ENCODE results near the gene C8B. TPM values are rescaled to one million over a fixed set of nuclear protein-coding genes. Genes with fewer than 3 reads are reported as not detected.

The C8B gene
- total and polyA plus RNA-seq, 9 of the 15 experiments (the other 6 are each of a cell fraction or from before 2014, with no cell fraction given), result not detected

DNA sequence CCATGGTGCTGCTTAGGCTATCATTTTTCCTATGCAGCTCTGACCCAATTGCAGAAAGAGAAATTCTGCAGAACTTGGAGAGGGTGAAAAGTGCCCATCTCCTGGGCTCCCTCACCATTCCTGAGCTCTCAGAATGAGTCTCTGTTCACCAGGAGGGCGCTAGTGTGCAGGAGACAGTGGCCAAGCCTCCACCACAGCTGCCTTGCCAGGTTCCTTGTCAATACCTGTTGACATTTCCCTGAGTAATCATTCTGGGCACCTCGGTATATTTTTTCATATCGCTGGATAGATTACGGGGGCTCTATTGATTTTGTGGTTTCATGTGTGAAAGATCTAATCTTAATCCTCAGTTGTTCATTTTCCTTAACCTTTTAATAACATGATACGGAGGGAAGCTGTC is 13.0 kb upstream of the C8B start:
- Histone ChIP-seq H3K9me1 (ENCODE audit: control insufficient read depth, insufficient read depth, low read length) (no peaks in the 10 kb centered on the region), H3K4me2 (ENCODE audit: insufficient read depth, low read length) (no peak overlapping the region), H3K9ac (ENCODE audit: insufficient read depth in 1 of 2, low read depth in 2 of 2, low read length in 2 of 2) (no peak overlapping the region), H3K79me2 (ENCODE audit: control insufficient read depth, insufficient read depth, low read length) (no peaks in the 10 kb centered on the region), H3K9me3 (replicated peaks; ENCODE audit: control insufficient read depth, insufficient read depth, low read depth, low read length) (no peaks in the 10 kb centered on the region), H3K36me3 (ENCODE audit: control insufficient read depth, insufficient read depth, low read length) (no peaks in the 10 kb centered on the region), H2AFZ (ENCODE audit: low read depth, low read length) (no peak overlapping the region), H3K27ac (ENCODE audit: extremely low read depth, low read depth, low read length) (no peak overlapping the region), H3K4me3 (no peak overlapping the region), H3K27me3 (ENCODE audit: control insufficient read depth in 2 of 2, insufficient read depth in 2 of 2, low read length in 2 of 2) (no peaks in the 10 kb centered on the region), H3K4me1 (replicated peaks in 1 of 2; ENCODE audit: control insufficient read depth in 2 of 2, insufficient read depth in 2 of 2, low read length in 2 of 2) (no peaks in the 10 kb centered on the region), H4K20me1 (replicated peaks; ENCODE audit: control insufficient read depth, insufficient read depth, low read length) (no peaks in the 10 kb centered on the region)
- BruUV-seq (replicated peaks), result no TSS peak
- 0% methylated on average over 5 of the region's 5 CpGs for WGBS (ENCODE audit: insufficient coverage, low coverage, missing lambda C conversion rate)
- FAIRE-seq (no peak), DNase-seq (ENCODE audit: extremely low read depth in 1 of 4, low spot score in 3 of 4) (no peak), ATAC-seq (no peak)
- intact Hi-C loops (cut with micrococcal nuclease) (no loop called here), in situ Hi-C loops (cut with MboI) (no loop called here)
- TF ChIP-seq, protein P1, sequence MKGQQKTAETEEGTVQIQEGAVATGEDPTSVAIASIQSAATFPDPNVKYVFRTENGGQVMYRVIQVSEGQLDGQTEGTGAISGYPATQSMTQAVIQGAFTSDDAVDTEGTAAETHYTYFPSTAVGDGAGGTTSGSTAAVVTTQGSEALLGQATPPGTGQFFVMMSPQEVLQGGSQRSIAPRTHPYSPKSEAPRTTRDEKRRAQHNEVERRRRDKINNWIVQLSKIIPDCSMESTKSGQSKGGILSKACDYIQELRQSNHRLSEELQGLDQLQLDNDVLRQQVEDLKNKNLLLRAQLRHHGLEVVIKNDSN (CRISPR knock-in tag; IDR thresholded peaks at IDR 0.05), result no peak
- TF ChIP-seq ZSCAN32 (CRISPR knock-in tag; IDR thresholded peaks at IDR 0.05), result no peak
- TF ChIP-seq FOXK1 (CRISPR knock-in tag; IDR thresholded peaks at IDR 0.05; ENCODE audit: borderline replicate concordance), result no peak
- no peak for TF ChIP-seq NR1H2 (CRISPR knock-in tag; IDR thresholded peaks at IDR 0.05)
- no peak for TF ChIP-seq MYBL2 (IDR thresholded peaks at IDR 0.05; ENCODE audit: low read depth)
- no peak for TF ChIP-seq MYBL2 (CRISPR knock-in tag; IDR thresholded peaks at IDR 0.05; ENCODE audit: borderline replicate concordance)
- TF ChIP-seq, protein P2, sequence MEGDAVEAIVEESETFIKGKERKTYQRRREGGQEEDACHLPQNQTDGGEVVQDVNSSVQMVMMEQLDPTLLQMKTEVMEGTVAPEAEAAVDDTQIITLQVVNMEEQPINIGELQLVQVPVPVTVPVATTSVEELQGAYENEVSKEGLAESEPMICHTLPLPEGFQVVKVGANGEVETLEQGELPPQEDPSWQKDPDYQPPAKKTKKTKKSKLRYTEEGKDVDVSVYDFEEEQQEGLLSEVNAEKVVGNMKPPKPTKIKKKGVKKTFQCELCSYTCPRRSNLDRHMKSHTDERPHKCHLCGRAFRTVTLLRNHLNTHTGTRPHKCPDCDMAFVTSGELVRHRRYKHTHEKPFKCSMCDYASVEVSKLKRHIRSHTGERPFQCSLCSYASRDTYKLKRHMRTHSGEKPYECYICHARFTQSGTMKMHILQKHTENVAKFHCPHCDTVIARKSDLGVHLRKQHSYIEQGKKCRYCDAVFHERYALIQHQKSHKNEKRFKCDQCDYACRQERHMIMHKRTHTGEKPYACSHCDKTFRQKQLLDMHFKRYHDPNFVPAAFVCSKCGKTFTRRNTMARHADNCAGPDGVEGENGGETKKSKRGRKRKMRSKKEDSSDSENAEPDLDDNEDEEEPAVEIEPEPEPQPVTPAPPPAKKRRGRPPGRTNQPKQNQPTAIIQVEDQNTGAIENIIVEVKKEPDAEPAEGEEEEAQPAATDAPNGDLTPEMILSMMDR (IDR thresholded peaks at IDR 0.05 in 2 of 3, conservative IDR thresholded peaks at IDR 0.05 in 1 of 3; ENCODE audit: insufficient read depth in 2 of 3, low read depth in 1 of 3, low read length in 3 of 3), result 0 out of 6 replicates have a peak, but pooled peaks of 1 of the 3 experiments have one; percentile 12
- no peak for TF ChIP-seq TCFL5 (CRISPR knock-in tag; conservative IDR thresholded peaks at IDR 0.05)
- ChIA-PET CTCF (ENCODE audit: low intra/inter-chr PET ratio) (no interaction called here), POLR2A (interaction anchor here (0.7 kb wide), 1 partner anchor 12 kb away, joined by 3 read pairs; no protein-coding TSS in a partner anchor)
